BLaER1 (cell line): Measurements from ENCODE around the gene CATSPERD.

Source experiments
- H3K27ac ChIP-seq: shearing (Covaris generic); formaldehyde crosslinking; 2 replicates; pipeline ENCODE4 v1.8.1; 2022
- H3K27me3 ChIP-seq: shearing (Covaris generic); formaldehyde crosslinking; 2 replicates; pipeline ENCODE4 v1.8.1; 2022
- H3K36me3 ChIP-seq: shearing (Covaris generic); formaldehyde crosslinking; 2 replicates; pipeline ENCODE4 v1.8.1; 2022
- H3K4me1 ChIP-seq: shearing (Covaris generic); formaldehyde crosslinking; 2 replicates; pipeline ENCODE4 v1.8.1; 2022
- H3K4me2 ChIP-seq: shearing (Covaris generic); formaldehyde crosslinking; 2 replicates; pipeline ENCODE4 v1.8.1; 2022
- H3K4me3 ChIP-seq: shearing (Covaris generic); formaldehyde crosslinking; 2 replicates; pipeline ENCODE4 v1.8.1; 2022
- H3K9ac ChIP-seq: shearing (Covaris generic); formaldehyde crosslinking; 2 replicates; pipeline ENCODE4 v1.8.1; 2022
- H3K9me3 ChIP-seq: shearing (Covaris generic); formaldehyde crosslinking; 2 replicates; pipeline ENCODE4 v1.8.1; 2022
- H4K20me1 ChIP-seq: shearing (Covaris generic); formaldehyde crosslinking; 2 replicates; pipeline ENCODE4 v1.8.1; 2022
- Cebpa-rat ChIP-seq: shearing (Covaris generic); IDR thresholded peaks from 2 replicates; pipeline ENCODE4 v1.8.1; 2022

The CATSPERD gene

DNA sequence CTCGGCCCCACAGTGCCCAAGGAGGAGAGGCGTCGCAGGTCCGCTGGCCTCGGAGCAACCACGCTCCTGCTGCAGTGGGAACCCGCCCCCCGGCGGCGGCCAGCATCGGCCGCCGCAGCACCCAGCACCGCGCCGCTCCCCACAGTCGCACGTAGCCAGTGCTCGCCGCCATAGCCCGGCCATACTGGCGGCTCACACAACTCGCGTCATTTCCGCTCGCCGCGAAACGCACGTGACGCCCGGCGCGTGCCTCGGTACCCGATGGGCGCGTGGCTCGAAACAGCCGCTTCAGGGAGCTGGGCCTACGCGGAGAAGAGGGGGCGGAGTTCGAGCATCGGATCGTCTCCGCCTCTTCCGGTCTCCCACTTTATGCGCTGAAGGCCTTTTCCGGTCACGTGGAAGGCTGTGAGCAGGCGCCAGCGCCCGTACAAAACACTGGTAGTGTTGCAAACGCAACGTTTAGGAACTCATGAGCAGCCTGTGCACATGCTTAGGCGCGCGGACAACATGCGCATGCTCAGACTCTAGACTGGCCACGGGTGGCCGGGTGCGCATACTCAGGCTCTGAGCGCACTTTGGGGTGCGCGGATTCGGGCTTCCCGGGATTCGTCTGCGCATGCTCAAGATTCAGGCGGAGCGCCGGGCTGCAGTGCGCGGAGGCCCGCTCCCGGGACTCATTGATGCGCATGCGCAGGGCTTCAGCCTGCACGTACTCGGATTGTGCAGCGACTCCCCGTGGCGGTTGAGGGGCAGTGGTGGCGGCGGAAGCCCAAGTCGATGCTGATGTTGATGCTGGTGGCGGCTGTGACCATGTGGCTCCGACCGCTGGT lies at the start of gene CATSPERD, which contains the start of gene LONP1:
Gene CATSPERD (plus strand): TSS at position 677 of the 830 bp plus-strand sequence. CDS start 101 bp downstream, at position 778.
Gene LONP1 (minus strand): TSS at position 186 of the 830 bp plus-strand sequence. CDS start 14 bp downstream, at position 172.
- no peaks in the 10 kb centered on the region for H3K9me3 ChIP-seq
- peak within 1 kb of the TSS; percentile 98 for H3K27ac ChIP-seq
- H3K4me2 ChIP-seq: peak within 1 kb of the TSS; percentile 82
- TF ChIP-seq Cebpa-rat: no peak
- peaks cover 45% of the 10 kb centered on the region for H4K20me1 ChIP-seq
- no peaks in the 10 kb centered on the region for H3K27me3 ChIP-seq
- H3K4me3 ChIP-seq: peak within 1 kb of the TSS; percentile 98
- peak within 1 kb of the TSS; percentile 96 for H3K9ac ChIP-seq
- peaks cover 31% of the 10 kb centered on the region for H3K4me1 ChIP-seq
- H3K36me3 ChIP-seq: peaks cover 25% of the 10 kb centered on the region

- no peak for TF ChIP-seq Cebpa-rat
- no peaks in the 10 kb centered on the region for H3K27me3 ChIP-seq
- H3K36me3 ChIP-seq: peaks cover 78% of the 10 kb centered on the region
These were observed 48.8 kb upstream of the CATSPERD start for GRCh38 chr19:5671600-5671999.

GRCh38 chr19:5672708-5673459 lies 47.6 kb upstream of the CATSPERD start:
- no peaks in the 10 kb centered on the region for H3K27me3 ChIP-seq
- no peak overlapping the region for H3K27ac ChIP-seq
- no peaks in the 10 kb centered on the region for H3K9me3 ChIP-seq
- no peak overlapping the region for H3K4me2 ChIP-seq
- no peak overlapping the region for H3K4me3 ChIP-seq
- peaks cover 76% of the 10 kb centered on the region for H3K36me3 ChIP-seq
- TF ChIP-seq Cebpa-rat: no peak
- 0 out of 2 replicates have a peak, but pooled peaks cover 9% of the 10 kb centered on the region for H3K4me1 ChIP-seq
- H4K20me1 ChIP-seq: peaks cover 33% of the 10 kb centered on the region
- no peak overlapping the region for H3K9ac ChIP-seq

More at GRCh38 chr19:5671600-5671999, 48.8 kb upstream of the CATSPERD start:
- Histone ChIP-seq H4K20me1 (peaks cover 46% of the 10 kb centered on the region), H3K4me2 (no peak overlapping the region), H3K4me1 (0 out of 2 replicates have a peak, but pooled peaks cover 9% of the 10 kb centered on the region), H3K4me3 (no peak overlapping the region), H3K9ac (no peak overlapping the region), H3K9me3 (no peaks in the 10 kb centered on the region), H3K27ac (no peak overlapping the region)

DNA sequence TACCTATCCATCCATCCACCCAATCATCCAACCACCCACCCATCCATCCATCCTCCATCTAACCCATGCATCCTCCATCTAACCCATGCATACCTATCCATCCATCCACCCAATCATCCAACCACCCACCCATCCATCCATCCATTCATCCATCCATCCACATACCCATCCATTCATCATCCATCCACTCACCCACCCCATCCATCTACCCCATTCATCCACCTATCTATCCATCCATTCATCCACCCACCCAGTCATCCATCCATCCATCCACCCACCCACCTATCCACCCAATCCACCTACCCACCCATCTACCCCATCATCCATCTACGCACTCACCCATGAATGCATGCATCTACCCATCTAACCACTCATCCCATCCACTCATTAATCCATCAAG lies 46.7 kb upstream of the CATSPERD start:
- no peak overlapping the region for H3K9ac ChIP-seq
- peaks cover 72% of the 10 kb centered on the region for H3K36me3 ChIP-seq
- peaks cover 25% of the 10 kb centered on the region for H4K20me1 ChIP-seq
- no peak for TF ChIP-seq Cebpa-rat
- no peak overlapping the region for H3K27ac ChIP-seq
- 0 out of 2 replicates have a peak, but pooled peaks cover 9% of the 10 kb centered on the region for H3K4me1 ChIP-seq
- no peak overlapping the region for H3K4me2 ChIP-seq
- H3K9me3 ChIP-seq: no peaks in the 10 kb centered on the region
- no peak overlapping the region for H3K4me3 ChIP-seq
- no peaks in the 10 kb centered on the region for H3K27me3 ChIP-seq

GRCh38 chr19:5674714-5675113 lies 45.7 kb upstream of the CATSPERD start:
- H3K27ac ChIP-seq: no peak overlapping the region
- peaks cover 15% of the 10 kb centered on the region for H4K20me1 ChIP-seq
- H3K4me2 ChIP-seq: no peak overlapping the region
- H3K36me3 ChIP-seq: peaks cover 63% of the 10 kb centered on the region
- peaks cover 17% of the 10 kb centered on the region for H3K4me1 ChIP-seq
- H3K27me3 ChIP-seq: no peaks in the 10 kb centered on the region
- H3K9me3 ChIP-seq: no peaks in the 10 kb centered on the region
- H3K9ac ChIP-seq: no peak overlapping the region
- no peak overlapping the region for H3K4me3 ChIP-seq
- no peak for TF ChIP-seq Cebpa-rat

GRCh38 chr19:5676105-5676771 lies 44.2 kb upstream of the CATSPERD start:
- H3K4me3 ChIP-seq: no peak overlapping the region
- peaks cover 6% of the 10 kb centered on the region; the same call in 1 of the 2 replicates for H4K20me1 ChIP-seq
- H3K4me1 ChIP-seq: peaks cover 13% of the 10 kb centered on the region
- H3K4me2 ChIP-seq: no peak overlapping the region
- H3K27me3 ChIP-seq: no peaks in the 10 kb centered on the region
- H3K9ac ChIP-seq: no peak overlapping the region
- no peaks in the 10 kb centered on the region for H3K9me3 ChIP-seq
- H3K36me3 ChIP-seq: peaks cover 50% of the 10 kb centered on the region
- H3K27ac ChIP-seq: no peak overlapping the region
- no peak for TF ChIP-seq Cebpa-rat

GRCh38 chr19:5676772-5677105 lies 43.7 kb upstream of the CATSPERD start:
- Histone ChIP-seq H3K9me3 (no peaks in the 10 kb centered on the region), H3K9ac (no peak overlapping the region), H3K27me3 (no peaks in the 10 kb centered on the region), H4K20me1 (0 out of 2 replicates have a peak, but pooled peaks cover under 1% of the 10 kb centered on the region), H3K36me3 (peaks cover 45% of the 10 kb centered on the region), H3K27ac (no peak overlapping the region), H3K4me2 (no peak overlapping the region), H3K4me1 (peaks cover 17% of the 10 kb centered on the region), H3K4me3 (no peak overlapping the region)
- no peak for TF ChIP-seq Cebpa-rat

GRCh38 chr19:5677136-5677535 lies 43.3 kb upstream of the CATSPERD start:
- peaks cover 41% of the 10 kb centered on the region for H3K36me3 ChIP-seq
- H3K27me3 ChIP-seq: no peaks in the 10 kb centered on the region
- no peak overlapping the region for H3K4me2 ChIP-seq
- H3K27ac ChIP-seq: no peak overlapping the region
- no peaks in the 10 kb centered on the region for H4K20me1 ChIP-seq
- H3K4me3 ChIP-seq: no peak overlapping the region
- no peaks in the 10 kb centered on the region for H3K9me3 ChIP-seq
- H3K9ac ChIP-seq: no peak overlapping the region
- H3K4me1 ChIP-seq: peaks cover 17% of the 10 kb centered on the region
- no peak for TF ChIP-seq Cebpa-rat

DNA sequence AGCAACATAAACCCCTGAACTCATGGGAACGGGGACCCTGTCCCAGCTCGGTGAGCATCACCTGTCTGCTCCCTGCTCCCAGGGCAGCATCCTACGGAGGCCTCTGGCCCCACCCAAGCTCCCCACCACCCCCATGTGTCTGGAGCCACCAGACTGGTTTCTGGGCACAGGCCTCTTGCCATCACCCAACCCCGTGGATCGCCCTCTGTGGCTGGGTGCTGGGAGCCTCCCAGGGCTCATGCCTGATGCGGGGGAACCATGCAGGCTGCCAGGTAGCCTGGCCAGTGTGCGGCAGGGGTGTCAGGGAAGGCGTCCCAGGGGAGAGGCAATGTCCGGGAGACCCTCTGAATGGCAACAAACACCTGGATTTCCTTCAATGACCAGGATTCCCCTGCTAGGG lies 42.9 kb upstream of the CATSPERD start:
- no peaks in the 10 kb centered on the region for H3K9me3 ChIP-seq
- no peak overlapping the region for H3K4me3 ChIP-seq
- no peak for TF ChIP-seq Cebpa-rat
- no peaks in the 10 kb centered on the region for H4K20me1 ChIP-seq
- H3K4me1 ChIP-seq: peaks cover 17% of the 10 kb centered on the region
- H3K27me3 ChIP-seq: no peaks in the 10 kb centered on the region
- H3K4me2 ChIP-seq: no peak overlapping the region
- peaks cover 36% of the 10 kb centered on the region for H3K36me3 ChIP-seq
- no peak overlapping the region for H3K27ac ChIP-seq
- H3K9ac ChIP-seq: no peak overlapping the region
